GM08714 (cell line): ENCODE results near the gene CREB5.

Experiments used
- H3K4me3 ChIP-seq: fragments of 200-500 bp; sonication (Bioruptor generic); 2 replicates; pipeline ENCODE4 v1.5.1; 2014; ENCODE audit warnings: mild to moderate bottlenecking, low read length, inconsistent platforms
- ZNF274 ChIP-seq: IDR thresholded peaks from 2 replicates; pipeline ENCODE4 v1.6.1; 2012; ENCODE audit warnings: mild to moderate bottlenecking, low read depth, low read length

The CREB5 gene

DNA sequence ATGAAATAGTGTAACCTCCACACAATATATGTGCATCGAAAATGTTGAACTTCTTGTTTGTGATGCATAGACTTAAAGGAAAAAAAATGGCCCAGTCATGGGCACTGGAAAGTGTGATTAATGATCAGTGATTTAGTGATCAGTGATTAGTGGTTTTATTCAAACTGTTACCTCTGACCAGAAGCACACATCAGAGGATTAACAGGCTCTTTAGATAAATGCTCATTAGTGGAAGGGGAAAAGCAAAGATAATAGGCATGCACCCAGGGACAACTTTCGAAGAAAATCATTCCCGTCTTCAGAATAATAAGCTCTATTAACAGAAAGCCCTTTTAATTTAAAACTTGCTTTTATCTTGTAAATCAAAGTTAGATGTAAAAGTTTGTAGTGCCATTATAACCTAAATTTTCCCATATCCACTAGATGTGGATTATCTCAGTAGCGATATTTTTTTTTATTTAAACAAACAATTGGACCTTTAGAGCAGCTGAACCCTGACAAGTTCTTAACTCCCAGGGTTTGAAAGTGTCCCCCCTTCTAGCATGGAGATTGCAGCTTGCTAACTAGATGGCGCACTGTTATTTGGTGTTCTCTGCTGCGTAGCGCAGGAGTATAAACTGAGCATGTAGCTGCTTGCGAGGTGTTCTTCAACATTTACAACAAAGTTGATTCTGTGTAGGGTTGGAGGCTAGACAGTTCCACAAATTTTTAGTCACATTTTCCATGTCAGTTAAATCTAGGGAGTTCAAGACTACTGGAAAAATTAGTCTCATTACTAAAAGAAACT, at the start of gene CREB5:
Gene CREB5 (plus strand): TSS at position 643 of the 787 bp plus-strand sequence. CDS start 397 bp downstream, outside the sequence.
- no peak for TF ChIP-seq ZNF274
- H3K4me3 ChIP-seq: peak within 1 kb of the TSS; percentile 69; the same call in 1 of the 2 replicates

GRCh38 chr7:28362812-28363211, 49.5 kb upstream of the CREB5 start:
- TF ChIP-seq ZNF274: no peak
- no peak overlapping the region for H3K4me3 ChIP-seq

GRCh38 chr7:28364082-28364481, 48.2 kb upstream of the CREB5 start:
- TF ChIP-seq ZNF274: no peak
- H3K4me3 ChIP-seq: no peak overlapping the region

DNA sequence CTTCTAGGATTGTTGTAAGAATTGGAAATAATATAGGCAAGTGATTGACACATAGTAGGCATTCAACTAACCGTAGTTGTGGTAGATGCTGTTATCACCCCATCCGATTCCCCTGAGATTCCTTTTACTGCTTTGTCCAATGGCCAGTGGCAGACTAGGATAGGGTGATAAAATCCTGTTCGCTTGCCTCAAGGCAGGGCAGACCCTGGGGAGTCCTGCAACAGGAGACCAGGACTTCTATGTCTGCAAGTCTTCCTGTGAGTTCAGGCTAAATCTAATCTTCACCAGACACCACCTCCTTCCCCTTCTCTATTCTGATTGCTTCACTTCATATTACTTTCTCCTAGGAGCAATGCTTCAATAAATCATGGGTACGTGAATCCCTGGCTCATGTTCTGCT, 42.8 kb upstream of the CREB5 start:
- H3K4me3 ChIP-seq: no peak overlapping the region

GRCh38 chr7:28371846-28372245, 40.5 kb upstream of the CREB5 start:
- TF ChIP-seq ZNF274: no peak
- H3K4me3 ChIP-seq: no peak overlapping the region

More for the DNA sequence above, 42.8 kb upstream of the CREB5 start:
- TF ChIP-seq ZNF274: no peak

GRCh38 chr7:28373990-28374389, 38.3 kb upstream of the CREB5 start:
- no peak overlapping the region for H3K4me3 ChIP-seq
- no peak for TF ChIP-seq ZNF274

DNA sequence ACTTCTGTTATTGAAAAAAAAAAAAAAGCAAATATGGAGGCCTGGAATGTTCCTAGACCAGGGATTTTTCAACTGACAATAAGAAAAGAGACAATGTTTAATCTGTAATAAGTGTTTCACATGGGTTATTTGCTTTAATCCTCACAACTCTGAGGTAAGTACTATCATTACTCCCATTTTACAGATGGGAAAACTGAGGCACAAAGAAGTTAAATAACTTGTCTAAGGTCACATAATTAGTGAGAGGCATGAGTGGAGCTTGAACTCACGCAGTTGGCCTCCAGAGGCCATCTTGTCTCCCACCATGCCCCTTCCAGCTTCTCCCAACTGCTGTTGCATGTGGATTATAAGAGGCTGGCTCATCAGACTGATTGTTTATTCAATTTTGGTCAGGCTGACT, 36.6 kb upstream of the CREB5 start:
- no peak overlapping the region for H3K4me3 ChIP-seq
- no peak for TF ChIP-seq ZNF274

- H3K4me3 ChIP-seq: no peak overlapping the region
- TF ChIP-seq ZNF274: no peak
Observed at GRCh38 chr7:28376634-28377033, 35.7 kb upstream of the CREB5 start.

DNA sequence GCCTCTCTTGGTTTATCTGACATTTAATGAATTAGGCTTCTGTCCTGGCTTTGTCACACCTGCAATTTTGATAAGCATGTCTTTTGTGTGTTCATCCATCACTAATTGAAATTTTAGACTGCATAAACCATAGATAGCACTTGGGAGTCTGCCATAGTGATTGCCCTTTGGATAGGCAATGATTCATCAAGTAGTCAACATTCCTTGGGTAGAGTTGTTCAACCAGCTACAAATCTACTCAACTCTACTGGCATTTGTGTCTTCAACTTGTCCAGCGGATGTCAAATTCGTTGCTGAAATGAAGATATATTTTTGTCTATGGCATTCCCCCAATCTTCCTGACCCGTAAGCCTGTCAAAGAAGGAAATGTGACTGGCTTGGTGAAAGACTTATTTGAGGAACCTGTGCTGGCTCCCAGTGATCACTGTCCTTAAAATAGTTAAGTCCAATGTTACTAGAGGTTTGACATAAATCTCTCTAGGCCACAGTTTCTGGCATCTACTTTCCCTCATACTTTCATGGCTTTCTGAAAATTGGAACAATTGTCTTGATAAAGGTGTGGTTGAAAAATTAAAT, 33.7 kb upstream of the CREB5 start:
- H3K4me3 ChIP-seq: no peak overlapping the region

GRCh38 chr7:28381466-28381865, 30.9 kb upstream of the CREB5 start:
- no peak for TF ChIP-seq ZNF274
- no peak overlapping the region for H3K4me3 ChIP-seq

More for the DNA sequence above, 33.7 kb upstream of the CREB5 start:
- no peak for TF ChIP-seq ZNF274

- no peak for TF ChIP-seq ZNF274
Observed at GRCh38 chr7:28382144-28382543, 30.2 kb upstream of the CREB5 start.

DNA sequence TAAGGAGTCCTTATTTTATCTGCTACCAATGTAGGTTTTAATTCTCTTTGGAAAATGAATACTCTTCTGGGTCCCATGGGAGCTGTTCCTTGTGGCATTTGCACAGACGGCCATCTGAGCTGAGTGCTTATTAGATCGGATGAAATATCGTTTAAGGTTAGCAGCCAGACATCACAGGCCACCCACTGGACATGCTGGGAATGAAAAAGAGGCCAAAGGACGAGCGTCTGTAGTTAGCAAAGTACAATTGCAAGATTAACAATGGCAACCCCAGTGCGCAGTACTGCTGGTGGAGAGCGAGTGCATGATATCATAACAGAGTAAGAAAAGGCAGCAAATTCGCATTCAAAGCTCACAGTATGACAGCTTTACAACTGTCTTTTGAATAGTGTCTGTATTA, 28.3 kb upstream of the CREB5 start:
- no peak for TF ChIP-seq ZNF274
- no peak overlapping the region for H3K4me3 ChIP-seq

More at GRCh38 chr7:28382144-28382543, 30.2 kb upstream of the CREB5 start:
- no peak overlapping the region for H3K4me3 ChIP-seq

- no peak for TF ChIP-seq ZNF274
- H3K4me3 ChIP-seq: peak overlapping the region; percentile 39; the same call in 1 of the 2 replicates
Observed at GRCh38 chr7:28389504-28390395, 22.6 kb upstream of the CREB5 start.

GRCh38 chr7:28390426-28390825, 21.9 kb upstream of the CREB5 start:
- no peak overlapping the region; the same call in 1 of the 2 replicates for H3K4me3 ChIP-seq

More at GRCh38 chr7:28390426-28390825, 21.9 kb upstream of the CREB5 start:
- TF ChIP-seq ZNF274: no peak
